LHCN-M2 (cell line): ENCODE measurements around the gene TOR1A. TPM values are rescaled to one million over a fixed set of nuclear protein-coding genes. Genes with fewer than 3 reads are reported as not detected.

Source experiments
- total RNA-seq: library from RNA; depleted of rRNA; stranded (reverse); fragments of >200 nt; gene quantifications from 2 replicates; pipeline ENCODE4 v1.2.3, GENCODE V29; 2014; rRNA removed

The TOR1A gene
- total RNA-seq, 1 experiment from 2014 or later: 82.1 TPM

Other genes starting within 250 kb of the TOR1A start
- not detected in 2 replicates for gene C9orf50, start 203.0 kb downstream of the TOR1A start, total RNA-seq
- 23.9 and 24.3 TPM in 2 replicates for gene NTMT1, start 198.0 kb downstream of the TOR1A start, total RNA-seq
- gene ASB6, start 182.0 kb downstream of the TOR1A start, total RNA-seq: 23.1 and 25.3 TPM in 2 replicates
- not detected in 2 replicates for gene PRRX2, start 158.5 kb downstream of the TOR1A start, total RNA-seq
- gene PTGES, start 71.1 kb downstream of the TOR1A start, total RNA-seq: 0.34 and 0.64 TPM in 2 replicates
- 32.5 and 38.0 TPM in 2 replicates for gene TOR1B, start 21.0 kb downstream of the TOR1A start, total RNA-seq
- 63.3 and 79.4 TPM in 2 replicates for gene C9orf78, start 11.1 kb upstream of the TOR1A start, total RNA-seq
- gene USP20, start 11.3 kb upstream of the TOR1A start, total RNA-seq: 8.1 and 9.5 TPM in 2 replicates
- gene FNBP1, start 219.1 kb upstream of the TOR1A start, total RNA-seq: 11.5 and 16.8 TPM in 2 replicates
- 17.7 and 20.3 TPM in 2 replicates for gene GPR107, start 229.8 kb upstream of the TOR1A start, total RNA-seq